Endothelial cell of umbilical vein (primary cell): Measurements from ENCODE around the gene GSTA2. TPM values are rescaled to one million over a fixed set of nuclear protein-coding genes. Genes with fewer than 3 reads are reported as not detected.

Source experiments
- BruUV-seq: library from RNA; stranded (reverse); fragments of 400-500 nt; replicated peaks from 2 replicates; lab custom pipeline; 2021; lab: Mats Ljungman, UMichigan
- CTCF ChIA-PET: fragments of 300-600, 350-600 bp; sonication (Branson Sonifier 250); formaldehyde crosslinking; loops from one replicate; lab custom pipeline; 2021; ENCODE audit warnings: antibody characterized with exemption, inconsistent platforms; lab: Charles Lee
- POLR2A ChIA-PET: fragments of 300-600, 350-600 bp; sonication (Branson Sonifier 250); formaldehyde crosslinking; loops from one replicate; lab custom pipeline; 2021; ENCODE audit warnings: antibody characterized with exemption, inconsistent platforms; lab: Charles Lee
- DNase-seq: peaks from one replicate; pipeline ENCODE4 v3.0.0-alpha.2; 2011; ENCODE audit warnings: low read depth, low spot score
- FAIRE-seq: peaks from 2 replicates; lab custom pipeline; 2011; peaks lifted over from hg19 to GRCh38; lab: Jason Lieb, UNC
- H2AFZ ChIP-seq: 2 replicates; pipeline ENCODE4 v1.6.0; 2012; ENCODE audit warnings: low read depth, low read length, control low read depth, inconsistent platforms
- H3K27ac ChIP-seq: 2 replicates; pipeline ENCODE4 v1.5.1; 2011; ENCODE audit warnings: low read depth, mild to moderate bottlenecking, control low read depth, low read length, moderate library complexity; ENCODE audit not compliant: insufficient read depth
- H3K27me3 ChIP-seq, 2 experiments: 2 replicates each; pipeline versions ENCODE4 v1.6.0 to v1.6.1; 2011; ENCODE audit warnings: low read length in 2 of 2, mixed read lengths in 1 of 2; ENCODE audit not compliant: control insufficient read depth in 2 of 2, insufficient read depth in 2 of 2
- H3K36me3 ChIP-seq, 2 experiments: 2 replicates in 1 of 2; 3 replicates in 1 of 2; pipeline ENCODE4 v1.5.1; 2011; ENCODE audit warnings: low read length in 2 of 2, mild to moderate bottlenecking in 1 of 2, moderate library complexity in 1 of 2; ENCODE audit not compliant: control insufficient read depth in 2 of 2, insufficient read depth in 2 of 2; ENCODE audit errors: extremely low read depth in 1 of 2
- H3K4me1 ChIP-seq: 3 replicates; pipeline ENCODE4 v1.5.1; 2011; ENCODE audit warnings: mild to moderate bottlenecking, low read length; ENCODE audit not compliant: control insufficient read depth, insufficient read depth; ENCODE audit errors: extremely low read depth
- H3K4me2 ChIP-seq: 2 replicates; pipeline ENCODE4 v1.6.1; 2011; ENCODE audit warnings: low read length, control low read depth, mixed read lengths; ENCODE audit not compliant: insufficient read depth
- H3K4me3 ChIP-seq, 3 experiments: fragments of 200-600 bp in 1 of 3; sonication (generic), shearing (Covaris generic) in 1 of 3; replicated peaks in 1 of 3; 2 replicates each; pipeline ENCODE4 v1.5.1; 2011 to 2016; ENCODE audit warnings: control low read depth in 3 of 3, low read length in 3 of 3, mild to moderate bottlenecking in 2 of 3, inconsistent platforms in 1 of 3, low read depth in 1 of 3, moderate library complexity in 1 of 3; ENCODE audit not compliant: insufficient read depth in 1 of 3
- H3K79me2 ChIP-seq: 2 replicates; pipeline ENCODE4 v1.6.0; 2012; ENCODE audit warnings: low read length, inconsistent platforms; ENCODE audit not compliant: control insufficient read depth, insufficient read depth
- H3K9ac ChIP-seq: replicated peaks from 2 replicates; pipeline ENCODE3; 2011; ENCODE audit warnings: low read length, control low read depth; ENCODE audit not compliant: insufficient read depth; ENCODE audit errors: extremely low read depth
- H3K9me1 ChIP-seq: replicated peaks from 3 replicates; pipeline ENCODE4 v1.6.0; 2011; ENCODE audit warnings: mild to moderate bottlenecking, low read length; ENCODE audit not compliant: control insufficient read depth, insufficient read depth; ENCODE audit errors: extremely low read depth
- H3K9me3 ChIP-seq: replicated peaks from 2 replicates; pipeline ENCODE4 v1.5.1; 2012; ENCODE audit warnings: low read length, inconsistent platforms; ENCODE audit not compliant: control insufficient read depth, insufficient read depth
- H4K20me1 ChIP-seq: replicated peaks from 2 replicates; pipeline ENCODE3; 2011; ENCODE audit warnings: mild to moderate bottlenecking, low read length; ENCODE audit not compliant: control insufficient read depth, insufficient read depth; ENCODE audit errors: extremely low read depth
- EZH2 ChIP-seq: IDR thresholded peaks from 2 replicates; pipeline ENCODE4 v1.6.1; 2012; ENCODE audit warnings: borderline replicate concordance, low read depth, mild to moderate bottlenecking, moderate library complexity, low read length, inconsistent platforms; ENCODE audit not compliant: severe bottlenecking
- FOS ChIP-seq: IDR thresholded peaks from 2 replicates; pipeline ENCODE4 v1.6.1; 2011; ENCODE audit warnings: mild to moderate bottlenecking, low read length, moderate library complexity, borderline replicate concordance; ENCODE audit not compliant: insufficient read depth
- GATA2 ChIP-seq: IDR thresholded peaks from 2 replicates; pipeline ENCODE4 v1.7.0; 2011; ENCODE audit warnings: low read depth, mild to moderate bottlenecking, moderate library complexity, mixed read lengths, low read length; ENCODE audit not compliant: insufficient read length, insufficient read depth
- JUN ChIP-seq: IDR thresholded peaks from 2 replicates; pipeline ENCODE4 v1.6.1; 2011; ENCODE audit warnings: borderline replicate concordance, low read depth; ENCODE audit not compliant: insufficient read length, insufficient read depth
- MYC ChIP-seq: IDR thresholded peaks from one replicate; pipeline ENCODE4 v1.6.1; 2011; ENCODE audit warnings: mild to moderate bottlenecking, low read depth, low read length
- POLR2A ChIP-seq: IDR thresholded peaks from 2 replicates; pipeline ENCODE4 v1.6.1; 2012; ENCODE audit warnings: low read depth, mild to moderate bottlenecking, control low read depth, low read length
- dilution Hi-C: fragments of 300-500 bp; cut with MboI; formaldehyde crosslinking; loops from one replicate; pipeline ENCODE4 v1.15.0; 2019; ENCODE audit warnings: low sequenced_read_pairs; ENCODE audit not compliant: extremely low pct_ligation_motif_present
- intact Hi-C: fragments of 100-400 bp; cut with micrococcal nuclease; formaldehyde crosslinking; loops from one replicate; pipeline ENCODE4 v1.10.0; 2022
- polyA plus RNA-seq, 4 experiments: library from polyadenylated mRNA; depleted of rRNA in 3 of 4; stranded (reverse) in 3 of 4; unstranded in 1 of 4; fragments of >200 nt; gene quantifications; 2 replicates each; pipeline versions ENCODE4 v1.2.1 to v1.2.3, GENCODE V29; 2011 to 2012; ENCODE audit warnings: missing spikeins in 1 of 4
- total RNA-seq: library from RNA; stranded (reverse); gene quantifications from 2 replicates; pipeline ENCODE4 v1.2.3, GENCODE V29; 2021
- TF ChIP-seq, protein P1 (sequence below): IDR thresholded peaks from 2 replicates; pipeline ENCODE4 v1.6.1; 2011; ENCODE audit not compliant: insufficient read depth, insufficient read length
- TF ChIP-seq, protein P2 (sequence below), 2 donors: IDR thresholded peaks; 1 replicate in 1 of 2; 2 replicates in 1 of 2; pipeline ENCODE4 v1.5.1; 2011; ENCODE audit warnings: low read length in 2 of 2, mild to moderate bottlenecking in 2 of 2, moderate library complexity in 2 of 2, control low read depth in 1 of 2, inconsistent platforms in 1 of 2, low read depth in 1 of 2; ENCODE audit not compliant: insufficient read depth in 1 of 2; ENCODE audit errors: extremely low read depth in 1 of 2

Gene GSTA2
- total and polyA plus RNA-seq, 2 donors (not counting 3 experiments of a cell fraction or from before 2014, with no cell fraction given), result not detected

DNA sequence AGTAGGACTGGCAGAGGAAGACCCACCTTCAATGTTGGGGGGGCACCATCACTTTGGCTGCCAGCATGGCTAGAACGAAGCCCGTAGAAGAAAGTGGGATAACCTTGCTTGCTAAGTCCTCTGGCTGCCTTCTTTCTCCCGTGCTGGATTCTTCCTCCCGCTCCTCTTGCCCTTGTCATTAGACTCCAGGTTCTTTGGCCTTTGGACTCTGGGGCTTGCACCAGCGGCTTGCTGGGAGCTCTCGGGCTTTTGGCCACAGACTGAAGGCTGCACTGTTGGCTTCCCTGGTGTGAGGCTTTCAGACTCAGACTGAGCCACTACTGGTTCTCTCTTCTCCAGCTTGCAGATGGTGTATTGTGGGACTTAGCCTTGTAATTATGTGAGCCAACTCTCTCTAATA is 28.2 kb downstream of the GSTA2 start:
- Histone ChIP-seq H3K36me3 (no peaks in the 10 kb centered on the region), H3K27me3 (no peaks in the 10 kb centered on the region), H3K4me3 (no peak overlapping the region), H3K9me1 (no peaks in the 10 kb centered on the region), H3K27ac (no peak overlapping the region), H4K20me1 (no peaks in the 10 kb centered on the region), H3K79me2 (no peaks in the 10 kb centered on the region), H3K9ac (no peak overlapping the region), H3K9me3 (no peaks in the 10 kb centered on the region), H3K4me1 (no peaks in the 10 kb centered on the region), H3K4me2 (no peak overlapping the region), H2AFZ (no peak overlapping the region)
- ChIA-PET POLR2A (no interaction called here), CTCF (no interaction called here)
- DNase-seq (no peak), FAIRE-seq (no peak)
- BruUV-seq, result no TSS peak
- intact Hi-C loops (no loop called here), dilution Hi-C loops (no loop called here)
- TF ChIP-seq, protein P1, sequence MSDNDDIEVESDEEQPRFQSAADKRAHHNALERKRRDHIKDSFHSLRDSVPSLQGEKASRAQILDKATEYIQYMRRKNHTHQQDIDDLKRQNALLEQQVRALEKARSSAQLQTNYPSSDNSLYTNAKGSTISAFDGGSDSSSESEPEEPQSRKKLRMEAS, result no peak
- TF ChIP-seq GATA2 (no peak), FOS (no peak), EZH2 (no peak), POLR2A (no peak), MYC (no peak), JUN (no peak)
- TF ChIP-seq, protein P2, sequence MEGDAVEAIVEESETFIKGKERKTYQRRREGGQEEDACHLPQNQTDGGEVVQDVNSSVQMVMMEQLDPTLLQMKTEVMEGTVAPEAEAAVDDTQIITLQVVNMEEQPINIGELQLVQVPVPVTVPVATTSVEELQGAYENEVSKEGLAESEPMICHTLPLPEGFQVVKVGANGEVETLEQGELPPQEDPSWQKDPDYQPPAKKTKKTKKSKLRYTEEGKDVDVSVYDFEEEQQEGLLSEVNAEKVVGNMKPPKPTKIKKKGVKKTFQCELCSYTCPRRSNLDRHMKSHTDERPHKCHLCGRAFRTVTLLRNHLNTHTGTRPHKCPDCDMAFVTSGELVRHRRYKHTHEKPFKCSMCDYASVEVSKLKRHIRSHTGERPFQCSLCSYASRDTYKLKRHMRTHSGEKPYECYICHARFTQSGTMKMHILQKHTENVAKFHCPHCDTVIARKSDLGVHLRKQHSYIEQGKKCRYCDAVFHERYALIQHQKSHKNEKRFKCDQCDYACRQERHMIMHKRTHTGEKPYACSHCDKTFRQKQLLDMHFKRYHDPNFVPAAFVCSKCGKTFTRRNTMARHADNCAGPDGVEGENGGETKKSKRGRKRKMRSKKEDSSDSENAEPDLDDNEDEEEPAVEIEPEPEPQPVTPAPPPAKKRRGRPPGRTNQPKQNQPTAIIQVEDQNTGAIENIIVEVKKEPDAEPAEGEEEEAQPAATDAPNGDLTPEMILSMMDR (IDR thresholded peaks at IDR 0.05; ENCODE audit: extremely low read depth in 1 of 2, insufficient read depth in 1 of 2, low read depth in 1 of 2, low read length in 2 of 2), result no peak
